Fibroblast of the conjunctiva (primary cell): Measurements from ENCODE around the gene SLC39A8.

Experiments used
- DNase-seq: peaks from one replicate; pipeline ENCODE4 v3.0.0-alpha.2; 2010; ENCODE audit warnings: low read depth

Gene SLC39A8

GRCh38 chr4:102227388-102227787, 117.9 kb downstream of the SLC39A8 start:
- no peak for DNase-seq

GRCh38 chr4:102223461-102223860, 121.8 kb downstream of the SLC39A8 start:
- no peak for DNase-seq

GRCh38 chr4:102222838-102223409, 122.4 kb downstream of the SLC39A8 start:
- no peak for DNase-seq

GRCh38 chr4:102219129-102219528, 126.2 kb downstream of the SLC39A8 start:
- no peak for DNase-seq

GRCh38 chr4:102218656-102219055, 126.6 kb downstream of the SLC39A8 start:
- no peak for DNase-seq

GRCh38 chr4:102217775-102218355, 127.4 kb downstream of the SLC39A8 start:
- DNase-seq: no peak

GRCh38 chr4:102217345-102217744, 127.9 kb downstream of the SLC39A8 start:
- DNase-seq: no peak

GRCh38 chr4:102216666-102217065, 128.6 kb downstream of the SLC39A8 start:
- DNase-seq: no peak

GRCh38 chr4:102213031-102213430, 132.3 kb downstream of the SLC39A8 start:
- no peak for DNase-seq
